GM13976 (cell line): ENCODE measurements around the gene RPS21.

Experiments used
- DNase-seq: peaks from one replicate; pipeline ENCODE4 v3.0.0; 2012; ENCODE audit warnings: low spot score
- CTCF ChIP-seq: IDR thresholded peaks from 2 replicates; pipeline ENCODE4 v1.5.1; 2012; ENCODE audit warnings: borderline replicate concordance, mild to moderate bottlenecking; ENCODE audit not compliant: insufficient read depth; ENCODE audit errors: extremely low read depth, missing control alignments, control extremely low read depth
- in situ Hi-C: fragments of 300-500 bp; cut with MboI; formaldehyde crosslinking; loops from one replicate; pipeline ENCODE4 v1.12.0; 2022; ENCODE audit warnings: low sequenced_read_pairs, mixed read lengths, inconsistent platforms; ENCODE audit not compliant: unreplicated experiment

The RPS21 gene

GRCh38 chr20:62349556-62350097 lies 37.3 kb upstream of the RPS21 start:
- no peak for TF ChIP-seq CTCF
- in situ Hi-C loops = no loop called here
- no peak for DNase-seq

- DNase-seq = no peak
- in situ Hi-C loops = no loop called here
- TF ChIP-seq CTCF = no peak
These were observed 36.7 kb upstream of the RPS21 start for GRCh38 chr20:62350098-62350628.

- no peak for DNase-seq
- in situ Hi-C loops = no loop called here
- TF ChIP-seq CTCF = no peak
These were observed 36.1 kb upstream of the RPS21 start for GRCh38 chr20:62350629-62351422.

GRCh38 chr20:62351469-62352401 lies 35.2 kb upstream of the RPS21 start:
- no peak for DNase-seq
- in situ Hi-C loops = no loop called here
- TF ChIP-seq CTCF = no peak

GRCh38 chr20:62352402-62353288 lies 34.3 kb upstream of the RPS21 start:
- no peak for DNase-seq
- in situ Hi-C loops = no loop called here
- no peak for TF ChIP-seq CTCF
